Stimulated activated CD8-positive, alpha-beta memory T cell treated with anti-CD3 and anti-CD28 coated beads, Interleukin-2, amount 100 ng/mL, for 48 hours (primary cell): ENCODE measurements around the gene DAZ2.
"Not testable (repeated sequence)": the region's sequence is repeated elsewhere in the genome, so short reads cannot be mapped to it uniquely, and the experiment has no call there.

Source experiments
- DNase-seq, 2 donors: peaks; one replicate each; pipeline ENCODE4 v3.0.0-alpha.2; 2020; ENCODE audit warnings: low read depth in 2 of 2

DAZ2 gene, protein sequence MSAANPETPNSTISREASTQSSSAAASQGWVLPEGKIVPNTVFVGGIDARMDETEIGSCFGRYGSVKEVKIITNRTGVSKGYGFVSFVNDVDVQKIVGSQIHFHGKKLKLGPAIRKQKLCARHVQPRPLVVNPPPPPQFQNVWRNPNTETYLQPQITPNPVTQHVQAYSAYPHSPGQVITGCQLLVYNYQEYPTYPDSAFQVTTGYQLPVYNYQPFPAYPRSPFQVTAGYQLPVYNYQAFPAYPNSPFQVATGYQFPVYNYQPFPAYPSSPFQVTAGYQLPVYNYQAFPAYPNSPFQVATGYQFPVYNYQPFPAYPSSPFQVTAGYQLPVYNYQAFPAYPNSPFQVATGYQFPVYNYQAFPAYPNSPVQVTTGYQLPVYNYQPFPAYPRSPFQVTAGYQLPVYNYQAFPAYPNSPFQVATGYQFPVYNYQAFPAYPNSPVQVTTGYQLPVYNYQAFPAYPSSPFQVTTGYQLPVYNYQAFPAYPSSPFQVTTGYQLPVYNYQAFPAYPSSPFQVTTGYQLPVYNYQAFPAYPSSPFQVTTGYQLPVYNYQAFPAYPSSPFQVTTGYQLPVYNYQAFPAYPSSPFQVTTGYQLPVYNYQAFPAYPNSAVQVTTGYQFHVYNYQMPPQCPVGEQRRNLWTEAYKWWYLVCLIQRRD

DNA sequence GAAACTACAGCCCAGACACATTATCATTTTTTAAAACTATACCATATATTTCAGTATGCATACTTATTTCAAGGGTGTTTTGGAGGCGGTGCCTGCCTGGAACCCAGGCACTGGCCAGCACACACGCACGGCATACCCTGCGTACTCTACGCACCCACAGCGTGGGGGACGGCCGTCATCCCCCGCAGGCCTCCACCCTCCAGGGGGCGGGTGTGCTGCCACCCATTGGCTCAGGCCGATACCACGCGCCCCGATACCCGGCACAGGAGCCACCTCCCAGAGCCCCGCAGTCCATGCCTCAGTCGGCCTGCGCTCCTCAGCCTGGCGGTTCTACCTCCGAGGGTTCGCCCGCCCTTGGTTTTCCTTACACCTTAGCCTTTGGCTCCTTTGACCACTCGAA lies at the start of gene DAZ2:
Gene DAZ2 (plus strand): TSS at position 301 of the 400 bp plus-strand sequence. CDS start 208 bp downstream, outside the sequence.
- DNase-seq = not testable (repeated sequence)

DNA sequence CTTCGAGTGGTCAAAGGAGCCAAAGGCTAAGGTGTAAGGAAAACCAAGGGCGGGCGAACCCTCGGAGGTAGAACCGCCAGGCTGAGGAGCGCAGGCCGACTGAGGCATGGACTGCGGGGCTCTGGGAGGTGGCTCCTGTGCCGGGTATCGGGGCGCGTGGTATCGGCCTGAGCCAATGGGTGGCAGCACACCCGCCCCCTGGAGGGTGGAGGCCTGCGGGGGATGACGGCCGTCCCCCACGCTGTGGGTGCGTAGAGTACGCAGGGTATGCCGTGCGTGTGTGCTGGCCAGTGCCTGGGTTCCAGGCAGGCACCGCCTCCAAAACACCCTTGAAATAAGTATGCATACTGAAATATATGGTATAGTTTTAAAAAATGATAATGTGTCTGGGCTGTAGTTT lies 20.4 kb upstream of the DAZ2 start, which contains the start of gene DAZ1:
Gene DAZ1 (minus strand): TSS at position 101 of the 400 bp plus-strand sequence. CDS start 208 bp downstream, outside the sequence.
- not testable (repeated sequence) for DNase-seq

DNA sequence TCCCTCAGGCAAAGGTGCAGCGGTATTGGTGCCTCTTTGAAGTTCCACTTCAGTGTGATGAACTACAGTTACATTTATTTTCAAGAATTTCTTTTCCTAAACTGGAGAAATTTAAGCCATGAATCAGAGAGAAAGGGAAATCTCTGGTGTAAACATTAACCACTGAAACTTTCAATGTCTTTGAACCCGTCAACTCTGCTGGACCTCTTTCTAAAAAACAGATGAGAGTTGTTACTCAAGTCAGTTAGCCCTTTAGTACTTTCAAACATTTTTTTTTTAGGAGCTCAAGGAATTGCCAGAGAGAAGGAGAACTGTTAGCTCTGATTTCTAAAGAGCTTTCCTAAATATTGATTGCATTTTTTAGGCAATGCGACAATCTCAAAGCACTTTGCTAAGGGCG lies 11.9 kb upstream of the DAZ2 start:
- not testable (repeated sequence) for DNase-seq

DNA sequence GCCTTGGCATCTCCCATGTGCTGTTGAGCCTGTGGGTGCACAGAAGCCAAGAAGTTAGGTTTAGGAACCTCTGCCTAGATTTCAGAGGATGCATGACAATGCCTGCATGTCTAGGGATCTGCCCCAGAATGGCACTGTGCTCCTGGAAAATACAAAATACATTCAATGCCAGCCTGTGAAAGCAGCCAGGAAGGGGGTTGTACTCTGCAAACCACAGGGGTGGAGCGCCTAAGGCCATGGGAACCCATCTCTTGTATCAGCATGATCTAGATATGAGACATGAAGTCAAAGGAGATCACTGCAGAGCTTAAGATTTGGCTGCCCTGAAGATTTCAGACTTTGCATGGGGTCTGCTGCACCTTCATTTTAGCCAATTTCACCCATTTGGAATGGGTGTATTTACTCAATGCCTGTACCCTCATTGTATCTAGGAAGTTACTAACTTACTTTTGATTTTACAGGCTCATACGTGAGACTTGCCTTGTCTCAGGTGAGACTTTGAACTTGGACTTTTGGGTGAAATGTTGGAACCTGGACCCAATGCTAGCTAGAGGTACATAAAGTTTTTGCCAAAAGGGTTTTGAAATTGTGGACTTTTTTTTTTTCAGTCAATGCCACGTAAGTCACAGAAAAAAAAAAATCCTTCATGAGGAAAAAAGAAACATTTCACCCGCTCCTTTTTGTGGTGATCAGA lies 9.4 kb upstream of the DAZ2 start:
- not testable (repeated sequence) for DNase-seq

DNA sequence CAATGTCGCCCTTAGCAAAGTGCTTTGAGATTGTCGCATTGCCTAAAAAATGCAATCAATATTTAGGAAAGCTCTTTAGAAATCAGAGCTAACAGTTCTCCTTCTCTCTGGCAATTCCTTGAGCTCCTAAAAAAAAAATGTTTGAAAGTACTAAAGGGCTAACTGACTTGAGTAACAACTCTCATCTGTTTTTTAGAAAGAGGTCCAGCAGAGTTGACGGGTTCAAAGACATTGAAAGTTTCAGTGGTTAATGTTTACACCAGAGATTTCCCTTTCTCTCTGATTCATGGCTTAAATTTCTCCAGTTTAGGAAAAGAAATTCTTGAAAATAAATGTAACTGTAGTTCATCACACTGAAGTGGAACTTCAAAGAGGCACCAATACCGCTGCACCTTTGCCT lies 8.7 kb upstream of the DAZ2 start:
- DNase-seq = not testable (repeated sequence)
